Muscle layer of colon (tissue), 2 donors: ENCODE data around the gene U2AF1L4.

Experiments used
- H3K27ac ChIP-seq: one replicate; pipeline ENCODE4 v1.7.0; 2013; ENCODE audit warnings: low read depth, mild to moderate bottlenecking, low read length, moderate library complexity
- H3K27me3 ChIP-seq, 2 donors: one replicate each; pipeline ENCODE4 v1.7.0; 2013; ENCODE audit warnings: low read length in 2 of 2, mild to moderate bottlenecking in 2 of 2; ENCODE audit not compliant: insufficient read depth in 2 of 2, control insufficient read depth in 1 of 2
- H3K36me3 ChIP-seq: one replicate; pipeline ENCODE4 v1.7.0; 2013; ENCODE audit warnings: mild to moderate bottlenecking, low read length; ENCODE audit not compliant: insufficient read depth
- H3K4me1 ChIP-seq: one replicate; pipeline ENCODE4 v1.7.0; 2013; ENCODE audit warnings: mild to moderate bottlenecking, low read length; ENCODE audit not compliant: insufficient read depth
- H3K4me3 ChIP-seq, 2 donors: one replicate each; pipeline ENCODE4 v1.7.0; 2013; ENCODE audit warnings: low read length in 2 of 2, low read depth in 1 of 2, mild to moderate bottlenecking in 1 of 2, moderate library complexity in 1 of 2
- H3K9ac ChIP-seq: one replicate; pipeline ENCODE4 v1.7.0; 2013; ENCODE audit warnings: low read length
- H3K9me3 ChIP-seq: one replicate; pipeline ENCODE4 v1.7.0; 2013; ENCODE audit warnings: mild to moderate bottlenecking, low read length
- donor health status: abdominal sarcoma.
- donor health status: Adenocarcinoma of cecum.

The U2AF1L4 gene

DNA sequence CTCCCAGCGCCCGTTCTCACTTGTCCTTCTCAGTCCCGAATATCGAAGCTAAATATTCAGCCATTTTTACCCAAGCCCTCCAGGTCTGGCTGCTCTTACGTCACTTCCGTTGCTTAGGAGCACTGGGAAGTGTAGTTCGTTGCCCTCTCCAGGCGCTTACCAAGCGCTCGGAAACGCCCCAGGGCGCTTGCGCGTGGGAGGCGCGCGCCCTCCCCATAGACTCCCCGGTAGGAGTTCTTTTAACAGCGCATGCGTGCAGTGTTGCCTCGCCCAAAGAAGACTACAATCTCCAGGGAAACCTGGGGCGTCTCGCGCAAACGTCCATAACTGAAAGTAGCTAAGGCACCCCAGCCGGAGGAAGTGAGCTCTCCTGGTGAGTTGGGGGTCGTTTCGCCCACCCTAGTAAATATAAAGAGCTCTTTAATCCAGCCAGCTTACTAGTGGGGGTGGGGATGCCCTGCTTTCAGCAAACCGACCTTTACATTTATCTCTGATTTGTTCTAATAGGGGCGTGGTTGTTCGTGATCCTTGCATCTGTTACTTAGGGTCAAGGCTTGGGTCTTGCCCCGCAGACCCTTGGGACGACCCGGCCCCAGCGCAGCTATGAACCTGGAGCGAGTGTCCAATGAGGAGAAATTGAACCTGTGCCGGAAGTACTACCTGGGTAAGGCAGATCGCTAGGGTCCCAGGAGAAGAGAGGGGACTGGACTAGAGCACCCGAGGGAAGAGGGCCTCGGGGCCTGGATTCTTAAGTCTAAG is at the start of gene U2AF1L4, which contains the start of gene PSENEN:
Gene U2AF1L4 (minus strand): TSS at position 91 of the 759 bp plus-strand sequence. CDS start 27 bp downstream, at position 64.
Gene PSENEN (plus strand): TSS at position 324 of the 759 bp plus-strand sequence. CDS start 280 bp downstream, at position 604.
- Histone ChIP-seq H3K9ac (peak within 1 kb of the TSS; percentile 84), H3K4me3 (peak within 1 kb of the TSS; percentile 90 to 94), H3K36me3 (peaks cover 6% of the 10 kb centered on the region), H3K27ac (peak within 1 kb of the TSS; percentile 100), H3K27me3 (no peaks in the 10 kb centered on the region), H3K4me1 (peaks cover 39% of the 10 kb centered on the region), H3K9me3 (no peaks in the 10 kb centered on the region)

DNA sequence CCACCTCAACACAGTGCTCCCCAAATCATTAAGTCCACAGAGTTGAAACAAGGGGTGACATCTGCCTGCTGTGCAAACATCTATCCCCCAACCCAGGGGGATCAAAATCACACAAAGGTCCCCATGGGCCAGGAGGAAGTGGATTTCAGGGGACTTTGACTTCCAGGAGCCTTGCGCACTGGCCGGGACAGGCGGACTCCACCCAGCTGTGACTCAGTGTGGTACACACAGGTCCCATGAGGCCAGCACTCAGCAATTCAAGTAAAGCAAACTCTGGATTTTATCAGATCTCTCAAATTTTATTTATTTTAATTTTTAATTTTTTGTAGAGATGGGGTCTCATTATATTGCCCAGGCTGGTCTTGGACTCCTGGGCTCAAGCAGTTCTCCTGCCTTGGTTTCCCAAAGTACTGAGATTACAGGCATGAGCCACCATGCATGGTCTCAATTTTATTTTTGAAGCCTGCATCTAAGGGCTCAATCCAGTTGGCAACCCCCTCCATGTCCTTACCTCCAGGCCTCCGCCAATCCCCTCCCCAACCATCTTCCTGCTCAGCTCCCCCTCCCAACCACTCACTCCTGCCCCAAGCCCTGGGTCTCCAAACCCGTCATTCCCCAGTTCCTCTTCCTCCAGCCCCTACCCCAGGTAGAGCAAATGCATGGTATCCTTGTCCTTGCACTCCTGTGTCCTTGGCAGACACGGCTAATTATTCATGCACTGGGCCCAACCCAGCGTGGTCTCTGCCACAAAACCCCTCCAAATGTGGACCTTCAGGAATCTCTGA is 48.4 kb upstream of the U2AF1L4 start:
- Histone ChIP-seq H3K9me3 (no peaks in the 10 kb centered on the region), H3K27me3 (peaks cover 0 to 22% of the 10 kb centered on the region in 2 donors), H3K9ac (no peak overlapping the region)

GRCh38 chr19:35792888-35793287 is 47.7 kb upstream of the U2AF1L4 start:
- peaks cover 0 to 20% of the 10 kb centered on the region in 2 donors for H3K27me3 ChIP-seq
- no peak overlapping the region for H3K4me3 ChIP-seq
- no peaks in the 10 kb centered on the region for H3K36me3 ChIP-seq
- H3K4me1 ChIP-seq: no peaks in the 10 kb centered on the region
- H3K9me3 ChIP-seq: no peaks in the 10 kb centered on the region
- H3K27ac ChIP-seq: no peak overlapping the region
- H3K9ac ChIP-seq: no peak overlapping the region

More for the DNA sequence above, 48.4 kb upstream of the U2AF1L4 start:
- Histone ChIP-seq H3K27ac (no peak overlapping the region), H3K36me3 (no peaks in the 10 kb centered on the region), H3K4me3 (no peak overlapping the region), H3K4me1 (no peaks in the 10 kb centered on the region)

GRCh38 chr19:35792312-35792711 is 47.1 kb upstream of the U2AF1L4 start:
- Histone ChIP-seq H3K9ac (no peak overlapping the region), H3K9me3 (no peaks in the 10 kb centered on the region), H3K4me1 (no peaks in the 10 kb centered on the region), H3K27ac (no peak overlapping the region), H3K27me3 (peaks cover 0 to 15% of the 10 kb centered on the region in 2 donors), H3K4me3 (no peak overlapping the region), H3K36me3 (no peaks in the 10 kb centered on the region)

DNA sequence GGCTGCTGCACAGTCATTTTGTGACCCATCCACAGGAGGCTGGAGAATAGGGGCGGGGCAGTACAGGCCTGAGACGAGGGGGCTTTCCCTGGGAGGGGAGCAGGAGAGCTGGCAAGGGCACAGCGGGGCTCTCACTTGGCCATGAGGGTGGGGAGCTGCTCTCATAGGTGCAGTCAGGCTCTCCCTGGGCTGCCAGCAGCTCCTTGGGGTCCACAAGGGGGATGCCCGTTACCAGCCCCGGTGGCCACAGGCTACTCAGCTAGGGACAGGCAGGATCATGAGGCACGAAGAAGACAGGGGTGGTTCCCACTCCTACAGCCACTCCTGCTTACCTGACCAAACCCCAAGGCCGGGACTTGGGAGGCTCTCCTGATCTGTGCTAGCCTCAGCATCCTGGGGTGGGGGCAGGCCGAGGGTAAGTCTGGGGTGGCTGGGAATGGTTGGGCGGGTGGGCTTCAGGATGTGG is 46.6 kb upstream of the U2AF1L4 start:
- Histone ChIP-seq H3K4me1 (no peaks in the 10 kb centered on the region), H3K36me3 (no peaks in the 10 kb centered on the region), H3K9ac (no peak overlapping the region), H3K4me3 (no peak overlapping the region), H3K27me3 (peaks cover 0 to 10% of the 10 kb centered on the region in 2 donors), H3K9me3 (no peaks in the 10 kb centered on the region), H3K27ac (no peak overlapping the region)

GRCh38 chr19:35790981-35791813 is 46.0 kb upstream of the U2AF1L4 start:
- Histone ChIP-seq H3K27ac (no peak overlapping the region), H3K9me3 (no peaks in the 10 kb centered on the region), H3K9ac (no peak overlapping the region), H3K4me1 (no peaks in the 10 kb centered on the region), H3K36me3 (no peaks in the 10 kb centered on the region), H3K27me3 (peaks cover 0 to 3% of the 10 kb centered on the region in 2 donors), H3K4me3 (no peak overlapping the region)

DNA sequence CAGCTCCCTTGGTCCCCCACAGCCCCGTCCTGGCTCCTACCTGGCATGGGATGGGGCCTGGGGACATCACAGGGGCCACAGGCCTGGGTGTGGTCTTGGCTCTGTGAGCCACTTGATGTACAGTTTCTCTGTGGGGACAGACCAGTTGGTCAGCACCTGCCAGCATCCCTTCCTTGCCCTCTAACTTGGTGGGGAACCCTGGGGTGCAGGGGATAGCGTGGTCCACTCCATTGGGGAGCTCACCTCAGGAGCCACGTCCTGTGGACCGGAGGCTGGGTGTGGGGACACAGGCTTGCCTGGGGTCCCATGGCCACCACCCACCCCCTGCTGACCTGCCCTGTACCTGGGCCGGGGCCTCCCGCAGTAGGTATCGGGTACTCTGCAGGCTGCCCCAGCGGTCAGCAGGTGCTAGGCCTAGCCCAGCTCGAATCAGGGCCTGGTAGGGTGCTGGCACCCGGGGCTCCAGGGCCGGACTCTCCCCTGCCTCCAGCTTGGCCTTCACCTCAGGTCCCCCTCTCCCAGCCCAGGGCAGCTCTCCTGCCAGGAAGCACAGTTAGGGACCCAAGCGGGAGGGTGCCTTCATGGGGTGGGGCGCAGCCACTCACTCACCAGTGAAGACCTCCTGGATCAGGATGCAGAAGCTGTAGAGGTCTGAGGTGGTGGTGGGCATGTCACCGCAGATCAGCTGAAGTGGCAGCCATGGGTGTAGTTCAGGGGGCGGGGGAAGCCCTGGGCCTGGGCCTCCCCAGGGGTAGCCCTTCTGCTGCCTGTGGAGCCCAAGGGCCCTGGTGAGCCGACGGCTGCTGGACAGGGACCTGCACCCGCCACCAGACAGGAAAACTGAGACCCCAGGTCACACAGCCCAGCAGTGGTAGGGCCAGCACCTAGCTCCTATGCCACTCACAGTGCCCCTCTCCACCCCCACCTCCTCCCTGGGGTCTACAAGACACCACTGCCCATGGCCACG is 45.0 kb upstream of the U2AF1L4 start:
- no peak overlapping the region for H3K4me3 ChIP-seq
- no peak overlapping the region for H3K27ac ChIP-seq
- H3K36me3 ChIP-seq: no peaks in the 10 kb centered on the region
- H3K4me1 ChIP-seq: no peaks in the 10 kb centered on the region
- H3K9ac ChIP-seq: no peak overlapping the region
- no peaks in the 10 kb centered on the region for H3K9me3 ChIP-seq
- H3K27me3 ChIP-seq: peaks cover 0 to 3% of the 10 kb centered on the region in 2 donors

- H3K27ac ChIP-seq: no peak overlapping the region
- no peak overlapping the region for H3K4me3 ChIP-seq
- no peak overlapping the region for H3K9ac ChIP-seq
- H3K36me3 ChIP-seq: no peaks in the 10 kb centered on the region
- peaks cover 0 to 3% of the 10 kb centered on the region in 2 donors for H3K27me3 ChIP-seq
- H3K4me1 ChIP-seq: no peaks in the 10 kb centered on the region
- no peaks in the 10 kb centered on the region for H3K9me3 ChIP-seq
Observed at GRCh38 chr19:35789195-35789977, 44.2 kb upstream of the U2AF1L4 start.

GRCh38 chr19:35788205-35788960 is 43.2 kb upstream of the U2AF1L4 start:
- H3K27me3 ChIP-seq: peaks cover 0 to 3% of the 10 kb centered on the region in 2 donors
- H3K9ac ChIP-seq: no peak overlapping the region
- H3K4me1 ChIP-seq: no peaks in the 10 kb centered on the region
- no peaks in the 10 kb centered on the region for H3K9me3 ChIP-seq
- H3K36me3 ChIP-seq: no peaks in the 10 kb centered on the region
- H3K27ac ChIP-seq: no peak overlapping the region
- no peak overlapping the region for H3K4me3 ChIP-seq
